Activated CD8-positive, alpha-beta memory T cell treated with anti-CD3 and anti-CD28 coated beads, Interleukin-2, amount 50 U/mL, for 24 hours (primary cell): ENCODE results near the gene TSPAN2.

Experiments
- DNase-seq: peaks from one replicate; pipeline ENCODE4 v3.0.0-alpha.2; 2020; ENCODE audit errors: extremely low read depth

The TSPAN2 gene

GRCh38 chr1:115113766-115114165 is 24.5 kb upstream of the TSPAN2 start:
- no peak for DNase-seq

- DNase-seq = no peak
Measured at GRCh38 chr1:115112496-115113375, 23.4 kb upstream of the TSPAN2 start.

- no peak for DNase-seq
Measured at GRCh38 chr1:115107516-115108260, 18.4 kb upstream of the TSPAN2 start.

- no peak for DNase-seq
Measured at GRCh38 chr1:115105831-115106230, 16.5 kb upstream of the TSPAN2 start.

- DNase-seq = no peak
Measured at GRCh38 chr1:115099693-115100050, 10.4 kb upstream of the TSPAN2 start.

GRCh38 chr1:115098979-115099692 is 9.8 kb upstream of the TSPAN2 start:
- peak; percentile 23 for DNase-seq

GRCh38 chr1:115092175-115092574 is 2.9 kb upstream of the TSPAN2 start:
- no peak for DNase-seq

- DNase-seq = no peak
Measured at GRCh38 chr1:115091572-115091971, 2.3 kb upstream of the TSPAN2 start.

GRCh38 chr1:115090956-115091355 is 1.7 kb upstream of the TSPAN2 start:
- no peak for DNase-seq

- DNase-seq = no peak
Measured at GRCh38 chr1:115090540-115090939, 1.2 kb upstream of the TSPAN2 start.

GRCh38 chr1:115090186-115090490 is 835 bp upstream of the TSPAN2 start:
- DNase-seq = no peak

- no peak for DNase-seq
Measured at GRCh38 chr1:115088871-115089419, 358 bp downstream of the TSPAN2 start.

GRCh38 chr1:115088115-115088778 is 1.1 kb downstream of the TSPAN2 start:
- no peak for DNase-seq

GRCh38 chr1:115086176-115086830 is 3.0 kb downstream of the TSPAN2 start:
- no peak for DNase-seq

GRCh38 chr1:115084902-115085511 is 4.3 kb downstream of the TSPAN2 start:
- DNase-seq = no peak

- DNase-seq = no peak
Measured at GRCh38 chr1:115082949-115083348, 6.4 kb downstream of the TSPAN2 start.

- DNase-seq = no peak
Measured at GRCh38 chr1:115078708-115079107, 10.6 kb downstream of the TSPAN2 start.

- DNase-seq = no peak
Measured at GRCh38 chr1:115077984-115078330, 11.3 kb downstream of the TSPAN2 start.

- no peak for DNase-seq
Measured at GRCh38 chr1:115077286-115077983, 11.9 kb downstream of the TSPAN2 start.

GRCh38 chr1:115076384-115076915 is 12.9 kb downstream of the TSPAN2 start:
- DNase-seq = no peak
